Keratinocyte (primary cell): ENCODE measurements around the gene ZRSR2.

Source experiments
- EZH2 ChIP-seq: IDR thresholded peaks from one replicate; pipeline ENCODE4 v1.6.1; 2012; ENCODE audit warnings: inconsistent platforms, mild to moderate bottlenecking, low read length, moderate library complexity
- TF ChIP-seq, protein P1 (sequence below), 3 experiments: IDR thresholded peaks in 1 of 3; conservative IDR thresholded peaks in 1 of 3; optimal IDR thresholded peaks in 1 of 3; 2 replicates in 2 of 3; 3 replicates in 1 of 3; pipeline versions ENCODE3 to v1.5.1; 2011; ENCODE audit warnings: low read length in 3 of 3, mild to moderate bottlenecking in 3 of 3, moderate library complexity in 2 of 3, control low read depth in 1 of 3, inconsistent platforms in 1 of 3; ENCODE audit not compliant: insufficient read depth in 2 of 3; ENCODE audit errors: extremely low read depth in 1 of 3

DNA sequence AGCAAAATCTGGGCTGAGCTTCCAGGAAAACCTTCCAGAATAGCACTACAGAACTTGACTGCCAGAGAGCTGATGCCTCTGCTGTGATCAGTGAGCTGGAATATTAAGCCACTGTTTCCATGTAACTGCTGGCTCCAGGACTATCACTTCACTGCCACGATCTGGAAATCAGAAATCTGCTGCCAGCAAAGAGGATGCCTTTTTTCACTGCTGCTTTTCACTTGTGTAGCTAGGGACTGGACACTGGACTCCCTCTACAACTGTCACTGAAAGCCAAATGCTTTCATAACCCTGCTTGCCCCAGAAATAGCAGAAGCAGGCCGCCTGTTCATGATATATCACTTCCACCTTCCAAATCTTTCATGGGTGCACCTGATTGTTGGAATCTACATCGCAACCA, 73.7 kb downstream of the ZRSR2 start:
- TF ChIP-seq, protein P1, sequence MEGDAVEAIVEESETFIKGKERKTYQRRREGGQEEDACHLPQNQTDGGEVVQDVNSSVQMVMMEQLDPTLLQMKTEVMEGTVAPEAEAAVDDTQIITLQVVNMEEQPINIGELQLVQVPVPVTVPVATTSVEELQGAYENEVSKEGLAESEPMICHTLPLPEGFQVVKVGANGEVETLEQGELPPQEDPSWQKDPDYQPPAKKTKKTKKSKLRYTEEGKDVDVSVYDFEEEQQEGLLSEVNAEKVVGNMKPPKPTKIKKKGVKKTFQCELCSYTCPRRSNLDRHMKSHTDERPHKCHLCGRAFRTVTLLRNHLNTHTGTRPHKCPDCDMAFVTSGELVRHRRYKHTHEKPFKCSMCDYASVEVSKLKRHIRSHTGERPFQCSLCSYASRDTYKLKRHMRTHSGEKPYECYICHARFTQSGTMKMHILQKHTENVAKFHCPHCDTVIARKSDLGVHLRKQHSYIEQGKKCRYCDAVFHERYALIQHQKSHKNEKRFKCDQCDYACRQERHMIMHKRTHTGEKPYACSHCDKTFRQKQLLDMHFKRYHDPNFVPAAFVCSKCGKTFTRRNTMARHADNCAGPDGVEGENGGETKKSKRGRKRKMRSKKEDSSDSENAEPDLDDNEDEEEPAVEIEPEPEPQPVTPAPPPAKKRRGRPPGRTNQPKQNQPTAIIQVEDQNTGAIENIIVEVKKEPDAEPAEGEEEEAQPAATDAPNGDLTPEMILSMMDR (optimal IDR thresholded peaks at IDR 0.05 in 1 of 3, IDR thresholded peaks at IDR 0.05 in 1 of 3, conservative IDR thresholded peaks at IDR 0.05 in 1 of 3; ENCODE audit: extremely low read depth in 1 of 3, insufficient read depth in 2 of 3, low read length in 3 of 3), result no peak
- no peak for TF ChIP-seq EZH2
